GM23338 (cell line): ENCODE measurements around the gene ENC1. TPM values are rescaled to one million over a fixed set of nuclear protein-coding genes. Genes with fewer than 3 reads are reported as not detected.

ENCODE experiments used
- ATAC-seq: fragments of 200-7000 bp; cut with Tn5 transposase; 3 replicates; pipeline ENCODE4 v1.9.1; 2020
- DNase-seq: peaks from one replicate; pipeline ENCODE4 v3.0.0-alpha.2; 2015; ENCODE audit warnings: low spot score
- H2AFZ ChIP-seq: fragments of 200-600 bp; sonication (generic); 2 replicates; pipeline ENCODE4 v1.8.0; 2016; ENCODE audit warnings: antibody characterized with exemption, mild to moderate bottlenecking, moderate library complexity
- H3F3A ChIP-seq: fragments of 200-600 bp; sonication (generic); replicated peaks from 2 replicates; pipeline ENCODE4 v1.8.0; 2017; ENCODE audit warnings: antibody characterized with exemption, mixed run types, low read depth
- H3K27ac ChIP-seq: fragments of 200-600 bp; sonication (generic); 2 replicates; pipeline ENCODE4 v1.6.1; 2016; ENCODE audit warnings: low read depth
- H3K27me3 ChIP-seq: fragments of 200-600 bp; sonication (generic); 2 replicates; pipeline ENCODE4 v1.8.0; 2016; ENCODE audit warnings: mild to moderate bottlenecking, mixed run types, moderate library complexity; ENCODE audit not compliant: insufficient read depth
- H3K36me3 ChIP-seq: fragments of 200-600 bp; sonication (generic); 2 replicates; pipeline ENCODE4 v1.8.0; 2016; ENCODE audit warnings: mild to moderate bottlenecking; ENCODE audit not compliant: insufficient read depth
- H3K4me1 ChIP-seq: fragments of 200-600 bp; sonication (generic); 2 replicates; pipeline ENCODE4 v1.8.0; 2016; ENCODE audit warnings: mild to moderate bottlenecking, moderate library complexity; ENCODE audit not compliant: insufficient read depth
- H3K4me2 ChIP-seq: fragments of 200-600 bp; sonication (generic); 2 replicates; pipeline ENCODE4 v1.7.1; 2017; ENCODE audit warnings: mixed run types
- H3K4me3 ChIP-seq: fragments of 200-600 bp; sonication (generic); 2 replicates; pipeline ENCODE4 v1.6.1; 2016; ENCODE audit warnings: mixed run types
- H3K79me2 ChIP-seq: fragments of 200-600 bp; sonication (generic); replicated peaks from 2 replicates; pipeline ENCODE4 v1.8.0; 2017; ENCODE audit warnings: mild to moderate bottlenecking; ENCODE audit not compliant: insufficient read depth
- H3K9me2 ChIP-seq: fragments of 200-600 bp; sonication (generic); 2 replicates; pipeline ENCODE4 v1.8.0; 2017; ENCODE audit not compliant: insufficient read depth
- H4K20me1 ChIP-seq: fragments of 200-600 bp; sonication (generic); replicated peaks from 2 replicates; pipeline ENCODE4 v1.8.0; 2017; ENCODE audit warnings: mild to moderate bottlenecking; ENCODE audit not compliant: insufficient read depth
- H3K27ac Mint-ChIP-seq: 2 replicates; pipeline ENCODE4 v1.8.0; 2020; ENCODE audit warnings: inconsistent platforms, mild to moderate bottlenecking, moderate library complexity, mixed read lengths
- H3K27me3 Mint-ChIP-seq: 3 replicates; pipeline ENCODE4 v1.8.0; 2022; ENCODE audit warnings: low read depth, mild to moderate bottlenecking, moderate library complexity, mixed read lengths, inconsistent platforms; ENCODE audit not compliant: insufficient read depth, poor library complexity
- H3K36me3 Mint-ChIP-seq: 3 replicates; pipeline ENCODE4 v1.8.0; 2021; ENCODE audit warnings: low read depth, mild to moderate bottlenecking, inconsistent platforms, moderate library complexity, mixed read lengths
- H3K4me1 Mint-ChIP-seq: 3 replicates; pipeline ENCODE4 v1.8.0; 2020; ENCODE audit warnings: mild to moderate bottlenecking, inconsistent platforms, mixed read lengths
- H3K4me3 Mint-ChIP-seq: 3 replicates; pipeline ENCODE4 v1.8.0; 2021; ENCODE audit warnings: moderate library complexity, mild to moderate bottlenecking, inconsistent platforms, mixed read lengths
- H3K9me3 Mint-ChIP-seq: 3 replicates; pipeline ENCODE4 v1.8.0; 2020; ENCODE audit warnings: moderate library complexity, mild to moderate bottlenecking, inconsistent platforms, mixed read lengths
- CREB1 ChIP-seq: fragments of 250-450 bp; sonication (Bioruptor Pico); IDR thresholded peaks from 2 replicates; pipeline ENCODE4 v1.5.0; 2020; ENCODE audit warnings: low read depth, mild to moderate bottlenecking, moderate library complexity
- EZH2 ChIP-seq: fragments of 200-600 bp; sonication (generic); IDR thresholded peaks from one replicate; pipeline ENCODE4 v1.8.0; 2017; ENCODE audit warnings: antibody characterized with exemption, mild to moderate bottlenecking, low read depth; ENCODE audit not compliant: unreplicated experiment
- EZH2phosphoT487 ChIP-seq: fragments of 200-600 bp; sonication (generic); IDR thresholded peaks from one replicate; pipeline ENCODE4 v1.8.1; 2018; ENCODE audit warnings: antibody characterized with exemption; ENCODE audit not compliant: unreplicated experiment
- JUNB ChIP-seq: IDR thresholded peaks from one replicate; pipeline ENCODE4 v1.6.1; 2016; ENCODE audit warnings: antibody characterized with exemption; ENCODE audit not compliant: unreplicated experiment
- NANOG ChIP-seq: IDR thresholded peaks from 2 replicates; pipeline ENCODE4 v1.6.1; 2016; ENCODE audit warnings: antibody characterized with exemption, borderline replicate concordance
- POLR2AphosphoS5 ChIP-seq: IDR thresholded peaks from 2 replicates; pipeline ENCODE4 v1.6.1; 2016; ENCODE audit warnings: antibody characterized with exemption, low read depth
- ZNF114 ChIP-seq: fragments of 250-450 bp; sonication (Bioruptor Pico); IDR thresholded peaks from 2 replicates; pipeline ENCODE4 v1.5.0; 2020; ENCODE audit warnings: mild to moderate bottlenecking, moderate library complexity
- polyA plus RNA-seq: library from polyadenylated mRNA; unstranded; fragments of >200 nt; fragmentation: Nextera tagmentation; extraction: Ambion mirVana; gene quantifications from 2 replicates; pipeline ENCODE4 v1.2.1, GENCODE V29; 2016
- total RNA-seq: library from RNA; depleted of rRNA; stranded (reverse); fragments of >200 nt; shearing (Covaris generic); gene quantifications from 2 replicates; pipeline ENCODE4 v1.2.3, GENCODE V29; 2014
- TF ChIP-seq, protein P1 (sequence below), 2 experiments: fragments of 200-600 bp in 1 of 2; sonication (generic) in 1 of 2; conservative IDR thresholded peaks; 2 replicates each; pipeline versions ENCODE4 v1.5.1 to v1.6.1; 2016 to 2017; ENCODE audit warnings: antibody characterized with exemption in 2 of 2, low read depth in 2 of 2, mild to moderate bottlenecking in 2 of 2, moderate library complexity in 1 of 2
- TF ChIP-seq, protein P2 (sequence below): IDR thresholded peaks from one replicate; pipeline ENCODE4 v1.6.1; 2018; ENCODE audit warnings: antibody characterized with exemption; ENCODE audit not compliant: unreplicated experiment
- TF ChIP-seq, protein P3 (sequence below): IDR thresholded peaks from 2 replicates; pipeline ENCODE4 v1.6.1; 2016; ENCODE audit warnings: antibody characterized with exemption
- TF ChIP-seq, protein P4 (sequence below): fragments of 250-450 bp; sonication (Bioruptor Pico); IDR thresholded peaks from 2 replicates; pipeline ENCODE4 v1.5.0; 2020; ENCODE audit warnings: mild to moderate bottlenecking, moderate library complexity

The ENC1 gene
- total and polyA plus RNA-seq, 2 experiments from 2014 or later, result 8.2 to 27.9 TPM

DNA sequence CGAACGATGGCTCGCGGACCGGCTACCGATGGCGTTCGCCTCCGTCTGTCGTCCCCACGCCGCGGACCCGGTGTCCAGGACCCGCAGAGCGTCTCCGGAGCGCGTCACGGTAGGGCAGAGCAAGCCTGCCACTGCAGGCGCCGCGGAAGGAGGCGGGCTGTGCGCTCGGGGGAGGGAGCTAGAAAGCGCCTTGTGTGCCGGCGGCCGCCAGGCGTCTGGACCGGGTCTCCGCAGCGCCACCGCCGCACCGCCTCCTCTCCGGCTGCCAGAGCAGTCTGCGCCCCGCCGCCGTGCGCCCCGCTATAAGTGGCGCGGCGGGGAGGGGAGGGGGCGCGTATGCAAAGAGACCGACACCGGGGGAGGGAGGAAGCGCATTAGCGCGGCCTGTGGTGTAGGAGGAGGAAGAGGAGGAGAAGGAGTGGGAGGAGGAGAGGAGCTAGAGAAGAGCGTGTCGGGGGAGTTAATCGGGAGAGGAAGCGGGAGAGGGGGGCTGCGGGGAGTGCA lies at the start of gene ENC1 (continued):
- TF ChIP-seq JUNB, result no peak
- TF ChIP-seq CREB1 (CRISPR knock-in tag), result peak; percentile 65

DNA sequence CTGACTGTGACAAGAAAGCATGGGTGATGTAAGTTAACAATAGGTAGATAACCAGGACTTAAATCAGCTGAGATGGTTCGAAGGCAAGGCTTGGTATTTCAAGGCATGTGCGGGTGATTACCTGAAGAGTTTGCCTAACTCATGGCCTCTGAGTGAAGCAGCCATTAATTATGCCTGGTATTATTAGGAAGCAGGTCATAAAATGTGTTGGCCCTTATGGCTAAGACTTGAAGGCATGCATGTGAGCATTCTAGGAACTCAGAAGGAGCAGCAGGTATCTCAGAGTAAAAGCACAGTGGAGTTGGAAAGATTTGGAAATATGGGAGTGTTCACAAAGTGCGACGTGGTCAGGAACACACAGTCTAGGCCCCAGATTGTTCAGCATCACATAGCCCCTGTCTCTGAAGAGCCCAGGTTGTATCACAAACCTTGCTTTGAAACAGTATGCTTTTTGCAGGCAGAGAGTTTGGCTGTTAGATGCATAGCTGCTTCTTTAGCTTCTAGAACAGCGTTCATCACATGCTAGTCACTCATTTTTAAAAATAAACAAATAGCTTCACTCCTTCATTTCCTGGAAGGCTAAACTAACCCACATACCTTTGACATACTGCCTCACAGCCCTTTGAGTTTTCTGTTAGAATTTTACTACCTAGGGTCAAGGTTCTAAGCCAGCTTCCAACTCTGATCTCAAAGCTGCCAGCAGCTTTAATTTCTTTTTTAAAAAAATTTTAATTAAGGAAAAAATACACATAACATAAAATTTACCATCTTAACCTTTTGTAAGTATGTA lies 46.6 kb upstream of the ENC1 start:
- Mint-ChIP-seq H3K36me3 (peaks cover 3% of the 10 kb centered on the region; the same call in 2 of the 3 replicates), H3K27me3 (peaks cover 10% of the 10 kb centered on the region), H3K4me1 (peaks cover 11% of the 10 kb centered on the region), H3K9me3 (no peaks in the 10 kb centered on the region), H3K4me3 (no peak overlapping the region), H3K27ac (no peak overlapping the region)
- H3F3A ChIP-seq, result 0 out of 2 replicates have a peak, but pooled peaks cover 3% of the 10 kb centered on the region
- peaks cover 8% of the 10 kb centered on the region for H3K4me1 ChIP-seq
- H3K79me2 ChIP-seq, result peaks cover 4% of the 10 kb centered on the region; the same call in 1 of the 2 replicates
- no peak for ATAC-seq
- peaks cover 6% of the 10 kb centered on the region; the same call in 1 of the 2 replicates for H3K36me3 ChIP-seq
- H3K27me3 ChIP-seq, result no peaks in the 10 kb centered on the region
- H4K20me1 ChIP-seq, result no peaks in the 10 kb centered on the region
- no peak overlapping the region; the same call in 1 of the 2 replicates for H3K4me2 ChIP-seq
- no peak overlapping the region for H2AFZ ChIP-seq
- no peak overlapping the region for H3K4me3 ChIP-seq
- H3K27ac ChIP-seq, result no peak overlapping the region
- H3K9me2 ChIP-seq, result no peaks in the 10 kb centered on the region
- DNase-seq, result no peak
- TF ChIP-seq EZH2phosphoT487, result no peak
- TF ChIP-seq, protein P1, sequence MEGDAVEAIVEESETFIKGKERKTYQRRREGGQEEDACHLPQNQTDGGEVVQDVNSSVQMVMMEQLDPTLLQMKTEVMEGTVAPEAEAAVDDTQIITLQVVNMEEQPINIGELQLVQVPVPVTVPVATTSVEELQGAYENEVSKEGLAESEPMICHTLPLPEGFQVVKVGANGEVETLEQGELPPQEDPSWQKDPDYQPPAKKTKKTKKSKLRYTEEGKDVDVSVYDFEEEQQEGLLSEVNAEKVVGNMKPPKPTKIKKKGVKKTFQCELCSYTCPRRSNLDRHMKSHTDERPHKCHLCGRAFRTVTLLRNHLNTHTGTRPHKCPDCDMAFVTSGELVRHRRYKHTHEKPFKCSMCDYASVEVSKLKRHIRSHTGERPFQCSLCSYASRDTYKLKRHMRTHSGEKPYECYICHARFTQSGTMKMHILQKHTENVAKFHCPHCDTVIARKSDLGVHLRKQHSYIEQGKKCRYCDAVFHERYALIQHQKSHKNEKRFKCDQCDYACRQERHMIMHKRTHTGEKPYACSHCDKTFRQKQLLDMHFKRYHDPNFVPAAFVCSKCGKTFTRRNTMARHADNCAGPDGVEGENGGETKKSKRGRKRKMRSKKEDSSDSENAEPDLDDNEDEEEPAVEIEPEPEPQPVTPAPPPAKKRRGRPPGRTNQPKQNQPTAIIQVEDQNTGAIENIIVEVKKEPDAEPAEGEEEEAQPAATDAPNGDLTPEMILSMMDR (conservative IDR thresholded peaks at IDR 0.05; ENCODE audit: low read depth in 2 of 2), result no peak
- no peak for TF ChIP-seq JUNB
- TF ChIP-seq, protein P2, sequence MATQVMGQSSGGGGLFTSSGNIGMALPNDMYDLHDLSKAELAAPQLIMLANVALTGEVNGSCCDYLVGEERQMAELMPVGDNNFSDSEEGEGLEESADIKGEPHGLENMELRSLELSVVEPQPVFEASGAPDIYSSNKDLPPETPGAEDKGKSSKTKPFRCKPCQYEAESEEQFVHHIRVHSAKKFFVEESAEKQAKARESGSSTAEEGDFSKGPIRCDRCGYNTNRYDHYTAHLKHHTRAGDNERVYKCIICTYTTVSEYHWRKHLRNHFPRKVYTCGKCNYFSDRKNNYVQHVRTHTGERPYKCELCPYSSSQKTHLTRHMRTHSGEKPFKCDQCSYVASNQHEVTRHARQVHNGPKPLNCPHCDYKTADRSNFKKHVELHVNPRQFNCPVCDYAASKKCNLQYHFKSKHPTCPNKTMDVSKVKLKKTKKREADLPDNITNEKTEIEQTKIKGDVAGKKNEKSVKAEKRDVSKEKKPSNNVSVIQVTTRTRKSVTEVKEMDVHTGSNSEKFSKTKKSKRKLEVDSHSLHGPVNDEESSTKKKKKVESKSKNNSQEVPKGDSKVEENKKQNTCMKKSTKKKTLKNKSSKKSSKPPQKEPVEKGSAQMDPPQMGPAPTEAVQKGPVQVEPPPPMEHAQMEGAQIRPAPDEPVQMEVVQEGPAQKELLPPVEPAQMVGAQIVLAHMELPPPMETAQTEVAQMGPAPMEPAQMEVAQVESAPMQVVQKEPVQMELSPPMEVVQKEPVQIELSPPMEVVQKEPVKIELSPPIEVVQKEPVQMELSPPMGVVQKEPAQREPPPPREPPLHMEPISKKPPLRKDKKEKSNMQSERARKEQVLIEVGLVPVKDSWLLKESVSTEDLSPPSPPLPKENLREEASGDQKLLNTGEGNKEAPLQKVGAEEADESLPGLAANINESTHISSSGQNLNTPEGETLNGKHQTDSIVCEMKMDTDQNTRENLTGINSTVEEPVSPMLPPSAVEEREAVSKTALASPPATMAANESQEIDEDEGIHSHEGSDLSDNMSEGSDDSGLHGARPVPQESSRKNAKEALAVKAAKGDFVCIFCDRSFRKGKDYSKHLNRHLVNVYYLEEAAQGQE, result no peak
- TF ChIP-seq, protein P3, sequence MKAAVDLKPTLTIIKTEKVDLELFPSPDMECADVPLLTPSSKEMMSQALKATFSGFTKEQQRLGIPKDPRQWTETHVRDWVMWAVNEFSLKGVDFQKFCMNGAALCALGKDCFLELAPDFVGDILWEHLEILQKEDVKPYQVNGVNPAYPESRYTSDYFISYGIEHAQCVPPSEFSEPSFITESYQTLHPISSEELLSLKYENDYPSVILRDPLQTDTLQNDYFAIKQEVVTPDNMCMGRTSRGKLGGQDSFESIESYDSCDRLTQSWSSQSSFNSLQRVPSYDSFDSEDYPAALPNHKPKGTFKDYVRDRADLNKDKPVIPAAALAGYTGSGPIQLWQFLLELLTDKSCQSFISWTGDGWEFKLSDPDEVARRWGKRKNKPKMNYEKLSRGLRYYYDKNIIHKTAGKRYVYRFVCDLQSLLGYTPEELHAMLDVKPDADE, result no peak
- no peak for TF ChIP-seq EZH2
- TF ChIP-seq, protein P4, sequence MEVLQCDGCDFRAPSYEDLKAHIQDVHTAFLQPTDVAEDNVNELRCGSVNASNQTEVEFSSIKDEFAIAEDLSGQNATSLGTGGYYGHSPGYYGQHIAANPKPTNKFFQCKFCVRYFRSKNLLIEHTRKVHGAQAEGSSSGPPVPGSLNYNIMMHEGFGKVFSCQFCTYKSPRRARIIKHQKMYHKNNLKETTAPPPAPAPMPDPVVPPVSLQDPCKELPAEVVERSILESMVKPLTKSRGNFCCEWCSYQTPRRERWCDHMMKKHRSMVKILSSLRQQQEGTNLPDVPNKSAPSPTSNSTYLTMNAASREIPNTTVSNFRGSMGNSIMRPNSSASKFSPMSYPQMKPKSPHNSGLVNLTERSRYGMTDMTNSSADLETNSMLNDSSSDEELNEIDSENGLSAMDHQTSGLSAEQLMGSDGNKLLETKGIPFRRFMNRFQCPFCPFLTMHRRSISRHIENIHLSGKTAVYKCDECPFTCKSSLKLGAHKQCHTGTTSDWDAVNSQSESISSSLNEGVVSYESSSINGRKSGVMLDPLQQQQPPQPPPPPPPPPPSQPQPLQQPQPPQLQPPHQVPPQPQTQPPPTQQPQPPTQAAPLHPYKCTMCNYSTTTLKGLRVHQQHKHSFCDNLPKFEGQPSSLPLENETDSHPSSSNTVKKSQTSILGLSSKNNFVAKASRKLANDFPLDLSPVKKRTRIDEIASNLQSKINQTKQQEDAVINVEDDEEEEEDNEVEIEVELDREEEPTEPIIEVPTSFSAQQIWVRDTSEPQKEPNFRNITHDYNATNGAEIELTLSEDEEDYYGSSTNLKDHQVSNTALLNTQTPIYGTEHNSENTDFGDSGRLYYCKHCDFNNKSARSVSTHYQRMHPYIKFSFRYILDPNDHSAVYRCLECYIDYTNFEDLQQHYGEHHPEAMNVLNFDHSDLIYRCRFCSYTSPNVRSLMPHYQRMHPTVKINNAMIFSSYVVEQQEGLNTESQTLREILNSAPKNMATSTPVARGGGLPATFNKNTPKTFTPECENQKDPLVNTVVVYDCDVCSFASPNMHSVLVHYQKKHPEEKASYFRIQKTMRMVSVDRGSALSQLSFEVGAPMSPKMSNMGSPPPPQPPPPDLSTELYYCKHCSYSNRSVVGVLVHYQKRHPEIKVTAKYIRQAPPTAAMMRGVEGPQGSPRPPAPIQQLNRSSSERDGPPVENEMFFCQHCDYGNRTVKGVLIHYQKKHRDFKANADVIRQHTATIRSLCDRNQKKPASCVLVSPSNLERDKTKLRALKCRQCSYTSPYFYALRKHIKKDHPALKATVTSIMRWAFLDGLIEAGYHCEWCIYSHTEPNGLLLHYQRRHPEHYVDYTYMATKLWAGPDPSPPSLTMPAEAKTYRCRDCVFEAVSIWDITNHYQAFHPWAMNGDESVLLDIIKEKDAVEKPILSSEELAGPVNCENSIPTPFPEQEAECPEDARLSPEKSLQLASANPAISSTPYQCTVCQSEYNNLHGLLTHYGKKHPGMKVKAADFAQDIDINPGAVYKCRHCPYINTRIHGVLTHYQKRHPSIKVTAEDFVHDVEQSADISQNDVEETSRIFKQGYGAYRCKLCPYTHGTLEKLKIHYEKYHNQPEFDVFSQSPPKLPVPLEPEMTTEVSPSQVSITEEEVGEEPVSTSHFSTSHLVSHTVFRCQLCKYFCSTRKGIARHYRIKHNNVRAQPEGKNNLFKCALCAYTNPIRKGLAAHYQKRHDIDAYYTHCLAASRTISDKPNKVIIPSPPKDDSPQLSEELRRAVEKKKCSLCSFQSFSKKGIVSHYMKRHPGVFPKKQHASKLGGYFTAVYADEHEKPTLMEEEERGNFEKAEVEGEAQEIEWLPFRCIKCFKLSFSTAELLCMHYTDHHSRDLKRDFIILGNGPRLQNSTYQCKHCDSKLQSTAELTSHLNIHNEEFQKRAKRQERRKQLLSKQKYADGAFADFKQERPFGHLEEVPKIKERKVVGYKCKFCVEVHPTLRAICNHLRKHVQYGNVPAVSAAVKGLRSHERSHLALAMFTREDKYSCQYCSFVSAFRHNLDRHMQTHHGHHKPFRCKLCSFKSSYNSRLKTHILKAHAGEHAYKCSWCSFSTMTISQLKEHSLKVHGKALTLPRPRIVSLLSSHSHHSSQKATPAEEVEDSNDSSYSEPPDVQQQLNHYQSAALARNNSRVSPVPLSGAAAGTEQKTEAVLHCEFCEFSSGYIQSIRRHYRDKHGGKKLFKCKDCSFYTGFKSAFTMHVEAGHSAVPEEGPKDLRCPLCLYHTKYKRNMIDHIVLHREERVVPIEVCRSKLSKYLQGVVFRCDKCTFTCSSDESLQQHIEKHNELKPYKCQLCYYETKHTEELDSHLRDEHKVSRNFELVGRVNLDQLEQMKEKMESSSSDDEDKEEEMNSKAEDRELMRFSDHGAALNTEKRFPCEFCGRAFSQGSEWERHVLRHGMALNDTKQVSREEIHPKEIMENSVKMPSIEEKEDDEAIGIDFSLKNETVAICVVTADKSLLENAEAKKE (CRISPR knock-in tag), result no peak
- no peak for TF ChIP-seq CREB1 (CRISPR knock-in tag)
- no peak for TF ChIP-seq NANOG
- no peak for TF ChIP-seq ZNF114 (CRISPR knock-in tag)
- no peak for TF ChIP-seq POLR2AphosphoS5
